ACC112 (cell line): ENCODE measurements around the gene KREMEN1.

Experiments used
- H2AFZ ChIP-seq: fragments of 200-600 bp; sonication (generic); one replicate; pipeline ENCODE4 v1.6.0; 2017; ENCODE audit warnings: antibody characterized with exemption, low read length; ENCODE audit not compliant: unreplicated experiment
- H3K27ac ChIP-seq: fragments of 200-600 bp; sonication (generic); 2 replicates; pipeline ENCODE4 v1.5.1; 2014; ENCODE audit warnings: low read depth, mild to moderate bottlenecking, antibody characterized with exemption, low read length, moderate library complexity
- H3K27me3 ChIP-seq: fragments of 200-600 bp; sonication (generic); 2 replicates; pipeline ENCODE4 v1.6.1; 2014; ENCODE audit warnings: mild to moderate bottlenecking, antibody characterized with exemption, low read length, moderate library complexity, mixed read lengths; ENCODE audit not compliant: insufficient read depth
- H3K36me3 ChIP-seq: fragments of 200-600 bp; sonication (generic); 2 replicates; pipeline ENCODE4 v1.6.1; 2016; ENCODE audit warnings: mild to moderate bottlenecking, antibody characterized with exemption, low read length, moderate library complexity, mixed read lengths; ENCODE audit not compliant: insufficient read depth
- H3K4me1 ChIP-seq: fragments of 200-600 bp; sonication (generic); one replicate; pipeline ENCODE4 v1.6.1; 2016; ENCODE audit warnings: low read length, mixed read lengths; ENCODE audit not compliant: insufficient read depth, unreplicated experiment, control insufficient read depth
- H3K4me3 ChIP-seq: fragments of 200-600 bp; sonication (generic); 2 replicates; pipeline ENCODE4 v1.5.1; 2014; ENCODE audit warnings: mild to moderate bottlenecking, low read depth, low read length
- H3K79me2 ChIP-seq: fragments of 200-600 bp; sonication (generic); one replicate; pipeline ENCODE4 v1.6.0; 2016; ENCODE audit warnings: low read length; ENCODE audit not compliant: control insufficient read depth, unreplicated experiment, insufficient read depth

The KREMEN1 gene

GRCh38 chr22:29134448-29134847 lies 61.6 kb downstream of the KREMEN1 start:
- Histone ChIP-seq H3K79me2 (no peaks in the 10 kb centered on the region), H3K36me3 (no peaks in the 10 kb centered on the region), H3K4me3 (no peak overlapping the region), H2AFZ (no peak overlapping the region), H3K27ac (no peak overlapping the region), H3K27me3 (no peaks in the 10 kb centered on the region), H3K4me1 (no peaks in the 10 kb centered on the region)

GRCh38 chr22:29136782-29137700 lies 64.2 kb downstream of the KREMEN1 start:
- H3K36me3 ChIP-seq: no peaks in the 10 kb centered on the region

GRCh38 chr22:29138556-29139305 lies 65.9 kb downstream of the KREMEN1 start:
- no peak overlapping the region for H3K27ac ChIP-seq
- H3K36me3 ChIP-seq: no peaks in the 10 kb centered on the region
- no peak overlapping the region for H3K4me3 ChIP-seq
- H3K79me2 ChIP-seq: no peaks in the 10 kb centered on the region
- no peaks in the 10 kb centered on the region for H3K4me1 ChIP-seq
- no peak overlapping the region for H2AFZ ChIP-seq
- H3K27me3 ChIP-seq: no peaks in the 10 kb centered on the region

More at GRCh38 chr22:29136782-29137700, 64.2 kb downstream of the KREMEN1 start:
- Histone ChIP-seq H3K27me3 (no peaks in the 10 kb centered on the region), H3K27ac (no peak overlapping the region), H3K79me2 (no peaks in the 10 kb centered on the region), H3K4me1 (no peaks in the 10 kb centered on the region), H3K4me3 (no peak overlapping the region), H2AFZ (no peak overlapping the region)

- Histone ChIP-seq H3K4me3 (no peak overlapping the region), H3K79me2 (no peaks in the 10 kb centered on the region), H2AFZ (no peak overlapping the region), H3K27me3 (no peaks in the 10 kb centered on the region), H3K27ac (no peak overlapping the region), H3K4me1 (no peaks in the 10 kb centered on the region), H3K36me3 (no peaks in the 10 kb centered on the region)
Measured at GRCh38 chr22:29139965-29140782, 67.3 kb downstream of the KREMEN1 start.

GRCh38 chr22:29141078-29141688 lies 68.3 kb downstream of the KREMEN1 start:
- no peaks in the 10 kb centered on the region for H3K27me3 ChIP-seq
- no peak overlapping the region for H3K4me3 ChIP-seq
- H3K79me2 ChIP-seq: no peaks in the 10 kb centered on the region
- H2AFZ ChIP-seq: no peak overlapping the region
- no peaks in the 10 kb centered on the region for H3K4me1 ChIP-seq
- H3K36me3 ChIP-seq: no peaks in the 10 kb centered on the region
- H3K27ac ChIP-seq: no peak overlapping the region

- Histone ChIP-seq H3K27me3 (no peaks in the 10 kb centered on the region), H2AFZ (no peak overlapping the region), H3K4me3 (no peak overlapping the region), H3K79me2 (no peaks in the 10 kb centered on the region), H3K4me1 (no peaks in the 10 kb centered on the region), H3K36me3 (no peaks in the 10 kb centered on the region), H3K27ac (no peak overlapping the region)
Measured at GRCh38 chr22:29142116-29142515, 69.3 kb downstream of the KREMEN1 start.

- H3K4me1 ChIP-seq: no peaks in the 10 kb centered on the region
- H3K27ac ChIP-seq: no peak overlapping the region
- H3K4me3 ChIP-seq: no peak overlapping the region
- H3K27me3 ChIP-seq: no peaks in the 10 kb centered on the region
- H3K79me2 ChIP-seq: no peaks in the 10 kb centered on the region
- H2AFZ ChIP-seq: no peak overlapping the region
- H3K36me3 ChIP-seq: no peaks in the 10 kb centered on the region
Measured at GRCh38 chr22:29143941-29144785, 71.3 kb downstream of the KREMEN1 start.

GRCh38 chr22:29144786-29145160 lies 71.9 kb downstream of the KREMEN1 start:
- Histone ChIP-seq H3K27ac (no peak overlapping the region), H3K27me3 (no peaks in the 10 kb centered on the region), H3K4me1 (no peaks in the 10 kb centered on the region), H3K36me3 (no peaks in the 10 kb centered on the region), H3K4me3 (no peak overlapping the region), H2AFZ (no peak overlapping the region), H3K79me2 (no peaks in the 10 kb centered on the region)

- Histone ChIP-seq H3K79me2 (no peaks in the 10 kb centered on the region), H2AFZ (no peak overlapping the region), H3K36me3 (no peaks in the 10 kb centered on the region), H3K27me3 (no peaks in the 10 kb centered on the region), H3K27ac (no peak overlapping the region), H3K4me1 (no peaks in the 10 kb centered on the region), H3K4me3 (no peak overlapping the region)
Measured at GRCh38 chr22:29145321-29146072, 72.7 kb downstream of the KREMEN1 start.
